Endothelial cell of umbilical vein (primary cell): Measurements from ENCODE around the gene PTPRD. TPM values are rescaled to one million over a fixed set of nuclear protein-coding genes. Genes with fewer than 3 reads are reported as not detected.

Experiments
- BruUV-seq: library from RNA; stranded (reverse); fragments of 400-500 nt; replicated peaks from 2 replicates; lab custom pipeline; 2021; lab: Mats Ljungman, UMichigan
- CTCF ChIA-PET: fragments of 300-600, 350-600 bp; sonication (Branson Sonifier 250); formaldehyde crosslinking; loops from one replicate; lab custom pipeline; 2021; ENCODE audit warnings: antibody characterized with exemption, inconsistent platforms; lab: Charles Lee
- POLR2A ChIA-PET: fragments of 300-600, 350-600 bp; sonication (Branson Sonifier 250); formaldehyde crosslinking; loops from one replicate; lab custom pipeline; 2021; ENCODE audit warnings: antibody characterized with exemption, inconsistent platforms; lab: Charles Lee
- DNase-seq: peaks from one replicate; pipeline ENCODE4 v3.0.0-alpha.2; 2011; ENCODE audit warnings: low read depth, low spot score
- FAIRE-seq: peaks from 2 replicates; lab custom pipeline; 2011; peaks lifted over from hg19 to GRCh38; lab: Jason Lieb, UNC
- H2AFZ ChIP-seq: 2 replicates; pipeline ENCODE4 v1.6.0; 2012; ENCODE audit warnings: low read depth, low read length, control low read depth, inconsistent platforms
- H3K27ac ChIP-seq: 2 replicates; pipeline ENCODE4 v1.5.1; 2011; ENCODE audit warnings: low read depth, mild to moderate bottlenecking, control low read depth, low read length, moderate library complexity; ENCODE audit not compliant: insufficient read depth
- H3K27me3 ChIP-seq, 2 experiments: 2 replicates each; pipeline versions ENCODE4 v1.6.0 to v1.6.1; 2011; ENCODE audit warnings: low read length in 2 of 2, mixed read lengths in 1 of 2; ENCODE audit not compliant: control insufficient read depth in 2 of 2, insufficient read depth in 2 of 2
- H3K36me3 ChIP-seq, 2 experiments: 2 replicates in 1 of 2; 3 replicates in 1 of 2; pipeline ENCODE4 v1.5.1; 2011; ENCODE audit warnings: low read length in 2 of 2, mild to moderate bottlenecking in 1 of 2, moderate library complexity in 1 of 2; ENCODE audit not compliant: control insufficient read depth in 2 of 2, insufficient read depth in 2 of 2; ENCODE audit errors: extremely low read depth in 1 of 2
- H3K4me1 ChIP-seq: 3 replicates; pipeline ENCODE4 v1.5.1; 2011; ENCODE audit warnings: mild to moderate bottlenecking, low read length; ENCODE audit not compliant: control insufficient read depth, insufficient read depth; ENCODE audit errors: extremely low read depth
- H3K4me2 ChIP-seq: 2 replicates; pipeline ENCODE4 v1.6.1; 2011; ENCODE audit warnings: low read length, control low read depth, mixed read lengths; ENCODE audit not compliant: insufficient read depth
- H3K4me3 ChIP-seq, 3 experiments: fragments of 200-600 bp in 1 of 3; sonication (generic), shearing (Covaris generic) in 1 of 3; replicated peaks in 1 of 3; 2 replicates each; pipeline ENCODE4 v1.5.1; 2011 to 2016; ENCODE audit warnings: control low read depth in 3 of 3, low read length in 3 of 3, mild to moderate bottlenecking in 2 of 3, inconsistent platforms in 1 of 3, low read depth in 1 of 3, moderate library complexity in 1 of 3; ENCODE audit not compliant: insufficient read depth in 1 of 3
- H3K79me2 ChIP-seq: 2 replicates; pipeline ENCODE4 v1.6.0; 2012; ENCODE audit warnings: low read length, inconsistent platforms; ENCODE audit not compliant: control insufficient read depth, insufficient read depth
- H3K9ac ChIP-seq: replicated peaks from 2 replicates; pipeline ENCODE3; 2011; ENCODE audit warnings: low read length, control low read depth; ENCODE audit not compliant: insufficient read depth; ENCODE audit errors: extremely low read depth
- H3K9me1 ChIP-seq: replicated peaks from 3 replicates; pipeline ENCODE4 v1.6.0; 2011; ENCODE audit warnings: mild to moderate bottlenecking, low read length; ENCODE audit not compliant: control insufficient read depth, insufficient read depth; ENCODE audit errors: extremely low read depth
- H3K9me3 ChIP-seq: replicated peaks from 2 replicates; pipeline ENCODE4 v1.5.1; 2012; ENCODE audit warnings: low read length, inconsistent platforms; ENCODE audit not compliant: control insufficient read depth, insufficient read depth
- H4K20me1 ChIP-seq: replicated peaks from 2 replicates; pipeline ENCODE3; 2011; ENCODE audit warnings: mild to moderate bottlenecking, low read length; ENCODE audit not compliant: control insufficient read depth, insufficient read depth; ENCODE audit errors: extremely low read depth
- CTCF ChIP-seq, 2 donors: IDR thresholded peaks; 1 replicate in 1 of 2; 2 replicates in 1 of 2; pipeline ENCODE4 v1.5.1; 2011; ENCODE audit warnings: low read length in 2 of 2, mild to moderate bottlenecking in 2 of 2, moderate library complexity in 2 of 2, control low read depth in 1 of 2, inconsistent platforms in 1 of 2, low read depth in 1 of 2; ENCODE audit not compliant: insufficient read depth in 1 of 2; ENCODE audit errors: extremely low read depth in 1 of 2
- EZH2 ChIP-seq: IDR thresholded peaks from 2 replicates; pipeline ENCODE4 v1.6.1; 2012; ENCODE audit warnings: borderline replicate concordance, low read depth, mild to moderate bottlenecking, moderate library complexity, low read length, inconsistent platforms; ENCODE audit not compliant: severe bottlenecking
- FOS ChIP-seq: IDR thresholded peaks from 2 replicates; pipeline ENCODE4 v1.6.1; 2011; ENCODE audit warnings: mild to moderate bottlenecking, low read length, moderate library complexity, borderline replicate concordance; ENCODE audit not compliant: insufficient read depth
- GATA2 ChIP-seq: IDR thresholded peaks from 2 replicates; pipeline ENCODE4 v1.7.0; 2011; ENCODE audit warnings: low read depth, mild to moderate bottlenecking, moderate library complexity, mixed read lengths, low read length; ENCODE audit not compliant: insufficient read length, insufficient read depth
- JUN ChIP-seq: IDR thresholded peaks from 2 replicates; pipeline ENCODE4 v1.6.1; 2011; ENCODE audit warnings: borderline replicate concordance, low read depth; ENCODE audit not compliant: insufficient read length, insufficient read depth
- MAX ChIP-seq: IDR thresholded peaks from 2 replicates; pipeline ENCODE4 v1.6.1; 2011; ENCODE audit not compliant: insufficient read depth, insufficient read length
- MYC ChIP-seq: IDR thresholded peaks from one replicate; pipeline ENCODE4 v1.6.1; 2011; ENCODE audit warnings: mild to moderate bottlenecking, low read depth, low read length
- POLR2A ChIP-seq: IDR thresholded peaks from 2 replicates; pipeline ENCODE4 v1.6.1; 2012; ENCODE audit warnings: low read depth, mild to moderate bottlenecking, control low read depth, low read length
- POLR2AphosphoS5 ChIP-seq: IDR thresholded peaks from 2 replicates; pipeline ENCODE4 v1.6.1; 2012; ENCODE audit warnings: low read depth, mild to moderate bottlenecking, control low read depth, low read length, moderate library complexity; ENCODE audit not compliant: insufficient read depth
- dilution Hi-C: fragments of 300-500 bp; cut with MboI; formaldehyde crosslinking; loops from one replicate; pipeline ENCODE4 v1.15.0; 2019; ENCODE audit warnings: low sequenced_read_pairs; ENCODE audit not compliant: extremely low pct_ligation_motif_present
- intact Hi-C: fragments of 100-400 bp; cut with micrococcal nuclease; formaldehyde crosslinking; loops from one replicate; pipeline ENCODE4 v1.10.0; 2022
- polyA plus RNA-seq, 4 experiments: library from polyadenylated mRNA; depleted of rRNA in 3 of 4; stranded (reverse) in 3 of 4; unstranded in 1 of 4; fragments of >200 nt; gene quantifications; 2 replicates each; pipeline versions ENCODE4 v1.2.1 to v1.2.3, GENCODE V29; 2011 to 2012; ENCODE audit warnings: missing spikeins in 1 of 4
- total RNA-seq: library from RNA; stranded (reverse); gene quantifications from 2 replicates; pipeline ENCODE4 v1.2.3, GENCODE V29; 2021

Gene PTPRD
- total and polyA plus RNA-seq, 2 donors (not counting 3 experiments of a cell fraction or from before 2014, with no cell fraction given) = 5.5 to 5.7 TPM

GRCh38 chr9:8769153-8769552 is 1843.6 kb downstream of the PTPRD start:
- Histone ChIP-seq H3K4me3 (no peak overlapping the region), H3K4me2 (no peak overlapping the region), H3K9me3 (no peaks in the 10 kb centered on the region), H2AFZ (no peak overlapping the region), H3K79me2 (no peaks in the 10 kb centered on the region), H4K20me1 (no peaks in the 10 kb centered on the region), H3K27ac (no peak overlapping the region), H3K9me1 (no peaks in the 10 kb centered on the region), H3K36me3 (no peaks in the 10 kb centered on the region), H3K27me3 (no peaks in the 10 kb centered on the region), H3K4me1 (no peaks in the 10 kb centered on the region), H3K9ac (no peak overlapping the region)
- FAIRE-seq (no peak), DNase-seq (no peak)
- ChIA-PET CTCF (no interaction called here), POLR2A (no interaction called here)
- dilution Hi-C loops (no loop called here), intact Hi-C loops (no loop called here)
- TF ChIP-seq JUN (no peak), CTCF (IDR thresholded peaks at IDR 0.05; ENCODE audit: extremely low read depth in 1 of 2, insufficient read depth in 1 of 2, low read depth in 1 of 2, low read length in 2 of 2) (no peak), FOS (no peak), MAX (no peak), MYC (no peak), GATA2 (no peak), POLR2A (no peak), EZH2 (no peak), POLR2AphosphoS5 (no peak)
- BruUV-seq = no TSS peak
